GM18502 (cell line): ENCODE data around the gene TBATA.

Source experiments
- ATAC-seq: cut with Tn5 transposase; IDR thresholded peaks from one replicate; pipeline ENCODE4 v1.9.1; 2021; ENCODE audit warnings: mild to moderate bottlenecking; ENCODE audit not compliant: unreplicated experiment, poor library complexity

TBATA gene

GRCh38 chr10:70726909-70727495, 58.2 kb downstream of the TBATA start:
- ATAC-seq = no peak

GRCh38 chr10:70723771-70724170, 61.4 kb downstream of the TBATA start:
- ATAC-seq = no peak

GRCh38 chr10:70722820-70723424, 62.3 kb downstream of the TBATA start:
- no peak for ATAC-seq
